GM21390 (cell line): ENCODE results near the gene TYRO3.
"Not testable (repeated sequence)": the region's sequence is repeated elsewhere in the genome, so short reads cannot be mapped to it uniquely, and the experiment has no call there.

Experiments
- ATAC-seq: cut with Tn5 transposase; IDR thresholded peaks from one replicate; pipeline ENCODE4 v1.9.1; 2021; ENCODE audit not compliant: unreplicated experiment

The TYRO3 gene

GRCh38 chr15:41553731-41554130, 5.3 kb upstream of the TYRO3 start:
- no peak for ATAC-seq

- ATAC-seq, result no peak
Measured at GRCh38 chr15:41554343-41554742, 4.7 kb upstream of the TYRO3 start.

- ATAC-seq, result no peak
Measured at GRCh38 chr15:41554915-41555314, 4.1 kb upstream of the TYRO3 start.

GRCh38 chr15:41556677-41557076, 2.3 kb upstream of the TYRO3 start:
- ATAC-seq, result no peak

- no peak for ATAC-seq
Measured at GRCh38 chr15:41557673-41558399, 1.2 kb upstream of the TYRO3 start.

GRCh38 chr15:41559239-41559782, 299 bp downstream of the TYRO3 start:
- no peak for ATAC-seq

GRCh38 chr15:41560572-41560874, 1.5 kb downstream of the TYRO3 start:
- no peak for ATAC-seq

GRCh38 chr15:41561104-41561776, 2.2 kb downstream of the TYRO3 start:
- no peak for ATAC-seq

GRCh38 chr15:41561777-41562145, 2.7 kb downstream of the TYRO3 start:
- ATAC-seq, result no peak

- no peak for ATAC-seq
Measured at GRCh38 chr15:41562244-41562643, 3.2 kb downstream of the TYRO3 start.

GRCh38 chr15:41562784-41563198, 3.8 kb downstream of the TYRO3 start:
- no peak for ATAC-seq

- no peak for ATAC-seq
Measured at GRCh38 chr15:41564286-41564959, 5.4 kb downstream of the TYRO3 start.

- ATAC-seq, result no peak
Measured at GRCh38 chr15:41564960-41565502, 6.0 kb downstream of the TYRO3 start.

GRCh38 chr15:41565702-41566101, 6.7 kb downstream of the TYRO3 start:
- no peak for ATAC-seq

GRCh38 chr15:41566121-41566885, 7.3 kb downstream of the TYRO3 start:
- ATAC-seq, result no peak

GRCh38 chr15:41567261-41567660, 8.2 kb downstream of the TYRO3 start:
- ATAC-seq, result no peak

GRCh38 chr15:41567862-41568261, 8.8 kb downstream of the TYRO3 start:
- no peak for ATAC-seq

- no peak for ATAC-seq
Measured at GRCh38 chr15:41568350-41569017, 9.5 kb downstream of the TYRO3 start.

GRCh38 chr15:41569232-41569631, 10.2 kb downstream of the TYRO3 start:
- ATAC-seq, result not testable (repeated sequence)

- ATAC-seq, result no peak
Measured at GRCh38 chr15:41570764-41571163, 11.8 kb downstream of the TYRO3 start.
